IPS-15b (cell line): ENCODE data around the gene PAGR1.

Experiments used
- H3K27me3 ChIP-seq: one replicate; pipeline ENCODE4 v1.6.1; 2013; ENCODE audit warnings: low read length; ENCODE audit not compliant: control insufficient read depth, insufficient read depth
- H3K36me3 ChIP-seq: one replicate; pipeline ENCODE4 v1.6.1; 2013; ENCODE audit warnings: low read length; ENCODE audit not compliant: control insufficient read depth, insufficient read depth
- H3K4me1 ChIP-seq: one replicate; pipeline ENCODE4 v1.6.1; 2013; ENCODE audit warnings: mild to moderate bottlenecking, low read length; ENCODE audit not compliant: control insufficient read depth, insufficient read depth
- H3K4me3 ChIP-seq: one replicate; pipeline ENCODE4 v1.5.1; 2013; ENCODE audit warnings: low read depth, low read length
- H3K9ac ChIP-seq: one replicate; pipeline ENCODE4 v1.6.1; 2013; ENCODE audit warnings: low read depth, mild to moderate bottlenecking, low read length
- H3K9me3 ChIP-seq: one replicate; pipeline ENCODE4 v1.6.1; 2013; ENCODE audit warnings: mild to moderate bottlenecking, low read length; ENCODE audit not compliant: control insufficient read depth, insufficient read depth

PAGR1 gene

GRCh38 chr16:29834079-29834478 is 18.1 kb downstream of the PAGR1 start:
- no peaks in the 10 kb centered on the region for H3K9me3 ChIP-seq
- H3K9ac ChIP-seq: no peak overlapping the region
- no peaks in the 10 kb centered on the region for H3K27me3 ChIP-seq
- H3K36me3 ChIP-seq: peaks cover 2% of the 10 kb centered on the region
- no peak overlapping the region for H3K4me3 ChIP-seq
- H3K4me1 ChIP-seq: no peaks in the 10 kb centered on the region

- Histone ChIP-seq H3K27me3 (no peaks in the 10 kb centered on the region), H3K9me3 (no peaks in the 10 kb centered on the region), H3K9ac (no peak overlapping the region), H3K4me1 (no peaks in the 10 kb centered on the region), H3K36me3 (no peaks in the 10 kb centered on the region), H3K4me3 (no peak overlapping the region)
Measured at GRCh38 chr16:29835926-29836325, 20.0 kb downstream of the PAGR1 start.

- no peaks in the 10 kb centered on the region for H3K36me3 ChIP-seq
Measured at GRCh38 chr16:29836623-29837022, 20.7 kb downstream of the PAGR1 start.

DNA sequence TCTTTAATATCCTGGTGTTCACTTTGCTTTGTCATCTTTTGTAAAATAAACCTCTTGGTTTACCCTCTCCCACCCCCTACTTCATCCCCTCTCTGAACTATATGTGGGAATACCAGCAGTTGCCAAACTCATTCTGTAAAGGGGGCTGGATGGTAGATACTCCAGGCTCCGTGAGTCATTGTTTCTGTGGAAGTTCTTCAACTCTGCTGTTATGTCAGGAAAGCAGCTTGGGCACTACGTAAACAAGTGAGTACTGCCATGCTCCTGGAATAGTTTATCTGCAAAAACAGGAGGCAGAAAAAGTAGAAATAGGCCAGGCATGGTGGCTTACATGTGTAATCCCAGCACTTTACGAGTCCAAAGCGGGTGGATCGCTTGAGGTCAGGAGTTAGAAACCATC is 21.9 kb downstream of the PAGR1 start:
- Histone ChIP-seq H3K9me3 (no peaks in the 10 kb centered on the region), H3K36me3 (no peaks in the 10 kb centered on the region), H3K4me1 (no peaks in the 10 kb centered on the region), H3K4me3 (no peak overlapping the region), H3K27me3 (no peaks in the 10 kb centered on the region), H3K9ac (no peak overlapping the region)

More at GRCh38 chr16:29836623-29837022, 20.7 kb downstream of the PAGR1 start:
- Histone ChIP-seq H3K4me1 (no peaks in the 10 kb centered on the region), H3K4me3 (no peak overlapping the region), H3K9ac (no peak overlapping the region), H3K27me3 (no peaks in the 10 kb centered on the region), H3K9me3 (no peaks in the 10 kb centered on the region)

- no peak overlapping the region for H3K9ac ChIP-seq
- no peaks in the 10 kb centered on the region for H3K9me3 ChIP-seq
- H3K36me3 ChIP-seq: no peaks in the 10 kb centered on the region
- no peak overlapping the region for H3K4me3 ChIP-seq
- H3K4me1 ChIP-seq: no peaks in the 10 kb centered on the region
- no peaks in the 10 kb centered on the region for H3K27me3 ChIP-seq
Measured at GRCh38 chr16:29839822-29840221, 23.9 kb downstream of the PAGR1 start.

DNA sequence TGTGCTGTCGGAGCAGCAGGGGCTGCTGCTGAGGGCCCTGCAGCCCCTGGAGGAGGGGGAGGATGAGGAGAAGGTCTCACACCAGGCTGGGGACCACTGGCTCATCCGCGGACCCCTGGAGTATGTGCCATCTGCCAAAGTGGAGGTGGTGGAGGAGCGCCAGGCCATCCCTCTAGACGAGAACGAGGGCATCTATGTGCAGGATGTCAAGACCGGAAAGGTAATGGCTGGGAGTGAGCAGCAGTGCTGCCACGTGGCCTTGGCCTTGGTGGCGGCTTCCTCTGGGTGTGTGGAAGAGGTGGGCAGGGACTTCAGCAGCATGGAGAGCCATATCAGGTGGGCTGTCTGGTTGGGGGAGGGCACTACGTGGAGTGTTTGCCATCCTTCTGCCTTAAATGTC is 24.3 kb downstream of the PAGR1 start:
- Histone ChIP-seq H3K4me1 (no peaks in the 10 kb centered on the region), H3K9ac (no peak overlapping the region), H3K9me3 (no peaks in the 10 kb centered on the region), H3K4me3 (no peak overlapping the region), H3K27me3 (no peaks in the 10 kb centered on the region), H3K36me3 (no peaks in the 10 kb centered on the region)

DNA sequence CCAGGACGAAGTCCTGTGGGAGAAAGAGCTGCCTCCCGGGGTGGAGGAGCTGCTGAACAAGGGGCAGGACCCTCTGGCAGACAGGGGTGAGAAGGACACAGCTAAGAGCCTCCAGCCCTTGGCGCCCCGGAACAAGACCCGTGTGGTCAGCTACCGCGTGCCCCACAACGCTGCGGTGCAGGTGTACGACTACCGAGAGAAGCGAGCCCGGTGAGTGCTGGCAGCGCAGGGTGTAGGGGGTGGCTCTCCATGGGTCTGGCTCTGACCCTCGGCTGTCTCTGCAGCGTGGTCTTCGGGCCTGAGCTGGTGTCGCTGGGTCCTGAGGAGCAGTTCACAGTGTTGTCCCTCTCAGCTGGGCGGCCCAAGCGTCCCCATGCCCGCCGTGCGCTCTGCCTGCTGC is 25.7 kb downstream of the PAGR1 start:
- no peak overlapping the region for H3K4me3 ChIP-seq
- no peaks in the 10 kb centered on the region for H3K9me3 ChIP-seq
- no peaks in the 10 kb centered on the region for H3K4me1 ChIP-seq
- H3K9ac ChIP-seq: no peak overlapping the region
- no peaks in the 10 kb centered on the region for H3K27me3 ChIP-seq
- no peaks in the 10 kb centered on the region for H3K36me3 ChIP-seq

- H3K4me3 ChIP-seq: no peak overlapping the region
- no peaks in the 10 kb centered on the region for H3K27me3 ChIP-seq
- H3K36me3 ChIP-seq: no peaks in the 10 kb centered on the region
- H3K9me3 ChIP-seq: no peaks in the 10 kb centered on the region
- no peaks in the 10 kb centered on the region for H3K4me1 ChIP-seq
- no peak overlapping the region for H3K9ac ChIP-seq
Measured at GRCh38 chr16:29842732-29843346, 26.9 kb downstream of the PAGR1 start.

DNA sequence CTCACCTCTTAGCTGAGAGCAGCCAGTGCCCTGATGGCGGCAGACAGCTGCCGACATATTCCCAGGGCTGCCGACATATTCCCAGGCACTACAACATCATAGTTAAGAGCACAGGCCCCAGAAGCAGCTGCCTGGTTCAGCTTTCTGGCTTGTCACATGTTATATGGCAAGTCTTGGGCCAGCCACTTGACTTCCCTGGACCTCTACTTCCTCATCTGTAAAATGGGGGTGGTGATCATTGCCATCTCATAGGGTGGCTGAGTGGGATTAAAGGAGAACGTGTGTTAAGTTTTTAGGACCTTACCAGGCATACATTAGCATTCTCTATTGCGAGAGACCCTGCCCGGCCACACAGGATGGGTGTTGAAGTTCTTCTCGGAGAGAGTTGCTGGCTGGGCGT is 28.0 kb downstream of the PAGR1 start:
- Histone ChIP-seq H3K4me1 (no peaks in the 10 kb centered on the region), H3K9ac (no peak overlapping the region), H3K4me3 (no peak overlapping the region), H3K9me3 (no peaks in the 10 kb centered on the region), H3K36me3 (no peaks in the 10 kb centered on the region), H3K27me3 (no peaks in the 10 kb centered on the region)

GRCh38 chr16:29844575-29845331 is 28.8 kb downstream of the PAGR1 start:
- no peaks in the 10 kb centered on the region for H3K36me3 ChIP-seq
- no peaks in the 10 kb centered on the region for H3K4me1 ChIP-seq
- no peaks in the 10 kb centered on the region for H3K9me3 ChIP-seq
- no peak overlapping the region for H3K9ac ChIP-seq
- H3K27me3 ChIP-seq: no peaks in the 10 kb centered on the region
- no peak overlapping the region for H3K4me3 ChIP-seq

DNA sequence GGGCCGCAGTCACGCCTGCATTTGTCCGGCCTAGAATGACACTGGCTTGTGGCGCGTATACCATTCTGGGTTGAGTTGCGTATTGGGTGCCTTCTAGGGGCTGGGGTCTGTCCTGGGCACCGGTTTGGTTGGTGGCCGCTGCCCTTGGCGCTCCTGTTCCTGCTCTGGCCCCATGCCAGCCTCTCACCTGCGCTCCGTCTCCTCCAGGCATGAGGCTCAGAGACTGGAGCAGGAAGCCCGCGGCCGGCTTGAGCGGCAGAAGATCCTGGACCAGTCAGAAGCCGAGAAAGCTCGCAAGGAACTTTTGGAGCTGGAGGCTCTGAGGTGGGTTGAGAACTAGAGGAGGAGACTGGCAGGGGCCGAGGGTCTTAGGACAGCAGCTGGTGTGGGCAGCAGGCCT is 29.7 kb downstream of the PAGR1 start:
- Histone ChIP-seq H3K4me1 (no peaks in the 10 kb centered on the region), H3K9ac (no peak overlapping the region), H3K36me3 (no peaks in the 10 kb centered on the region)

More for the DNA sequence above, 29.7 kb downstream of the PAGR1 start:
- H3K27me3 ChIP-seq: no peaks in the 10 kb centered on the region
- no peak overlapping the region for H3K4me3 ChIP-seq
- H3K9me3 ChIP-seq: no peaks in the 10 kb centered on the region
